ENCODE results near the gene PRAMEF14.
"Not testable (repeated sequence)": the region's sequence is repeated elsewhere in the genome, so short reads cannot be mapped to it uniquely, and the experiment has no call there.

DNA sequence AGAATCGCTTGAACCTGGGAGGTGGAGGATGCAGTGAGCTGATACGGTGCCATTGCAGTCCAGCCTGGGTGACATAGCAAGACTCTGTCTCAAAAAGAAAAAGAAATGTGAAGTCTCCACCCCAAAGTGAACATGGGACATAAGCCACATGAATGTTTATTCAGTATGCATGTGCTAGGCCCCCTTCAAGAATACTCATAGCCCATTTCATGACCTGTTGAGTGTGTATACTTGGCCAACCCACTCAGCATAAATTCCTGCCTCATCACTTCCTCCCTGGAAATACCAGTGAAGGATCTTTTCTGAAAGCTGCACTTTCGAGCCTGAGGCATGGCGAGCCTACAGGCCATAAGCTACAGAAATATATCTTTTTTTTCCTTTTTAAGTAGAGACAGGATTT, 18.0 kb upstream of the PRAMEF14 start:
- TF ChIP-seq STAG1 (CRISPR knock-in tag; IDR thresholded peaks at IDR 0.05; ENCODE audit: borderline replicate concordance); CHD2 (IDR thresholded peaks at IDR 0.05; ENCODE audit: low read depth, low read length); SRF (CRISPR knock-in tag; IDR thresholded peaks at IDR 0.05): not testable (repeated sequence)
